T follicular helper cell (primary cell): ENCODE data around the gene TC2N.
"Not testable (repeated sequence)": the region's sequence is repeated elsewhere in the genome, so short reads cannot be mapped to it uniquely, and the experiment has no call there.

ENCODE experiments used
- DNase-seq: peaks from one replicate; pipeline ENCODE4 v3.0.0-alpha.2; 2020; ENCODE audit warnings: low read depth

Gene TC2N

GRCh38 chr14:91835197-91835919 is 32.0 kb downstream of the TC2N start:
- no peak for DNase-seq

GRCh38 chr14:91834571-91834970 is 32.8 kb downstream of the TC2N start:
- DNase-seq, result no peak

GRCh38 chr14:91831337-91831736 is 36.0 kb downstream of the TC2N start:
- no peak for DNase-seq

GRCh38 chr14:91830777-91831176 is 36.6 kb downstream of the TC2N start:
- DNase-seq, result no peak

DNA sequence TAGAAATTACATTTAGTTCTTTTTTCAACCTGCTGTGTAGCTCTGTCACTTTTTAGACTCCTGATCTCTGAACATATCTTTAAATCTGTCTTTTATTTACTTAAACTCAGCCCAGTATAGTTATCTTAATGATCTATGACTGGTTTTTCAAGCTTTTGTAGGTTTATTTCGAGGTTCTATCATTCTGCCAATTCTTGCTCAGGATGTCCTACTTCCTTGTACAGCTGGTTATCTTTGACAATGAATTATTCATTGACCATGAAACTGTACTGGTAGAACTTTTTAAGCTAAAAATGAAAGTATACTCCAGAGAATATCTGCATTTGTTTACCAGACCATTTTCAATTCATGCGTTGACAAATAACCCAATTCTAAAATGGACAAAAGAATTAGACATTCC is 37.8 kb downstream of the TC2N start:
- DNase-seq, result no peak

GRCh38 chr14:91827746-91828145 is 39.6 kb downstream of the TC2N start:
- DNase-seq, result no peak

- no peak for DNase-seq
Measured at GRCh38 chr14:91817566-91818325, 49.6 kb downstream of the TC2N start.

GRCh38 chr14:91814317-91814716 is 53.0 kb downstream of the TC2N start:
- DNase-seq, result no peak

DNA sequence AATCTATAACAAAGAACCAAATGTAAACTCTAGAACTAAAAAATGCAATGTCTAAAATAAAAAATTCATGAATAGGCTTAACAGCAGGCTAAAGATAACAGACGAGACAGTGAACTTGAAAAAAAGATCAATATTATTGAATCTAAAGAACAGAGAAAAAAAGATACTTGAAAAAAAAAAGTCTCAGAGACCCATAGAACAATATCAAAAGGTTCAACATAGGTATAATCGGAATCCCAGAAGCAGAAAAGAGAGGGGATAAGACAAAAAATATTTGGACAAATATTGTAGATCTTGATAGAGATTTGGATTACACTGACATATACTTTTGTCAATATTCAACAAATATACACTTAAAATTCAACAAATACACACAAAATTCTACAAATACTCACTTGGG is 56.6 kb downstream of the TC2N start:
- DNase-seq, result no peak

DNA sequence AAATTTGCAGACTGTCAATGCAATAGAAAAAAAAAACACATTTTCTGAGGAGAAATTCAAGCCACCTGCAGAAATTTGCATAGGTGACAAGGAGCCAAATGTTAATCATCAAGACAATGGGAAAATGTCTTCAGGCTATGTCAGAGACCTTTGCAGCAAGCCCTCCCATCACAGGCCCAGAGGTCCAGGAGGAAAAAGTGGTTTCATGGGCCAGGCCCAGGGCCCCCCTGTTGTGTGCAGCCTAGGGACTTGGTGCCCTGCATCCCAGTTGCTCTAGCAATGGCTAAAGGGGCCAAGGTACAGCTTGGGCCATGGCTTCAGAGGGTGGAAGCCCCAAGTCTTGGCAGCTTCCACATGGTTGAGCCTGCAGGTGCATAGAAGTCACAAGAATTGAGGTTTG is 60.6 kb downstream of the TC2N start:
- no peak for DNase-seq

DNA sequence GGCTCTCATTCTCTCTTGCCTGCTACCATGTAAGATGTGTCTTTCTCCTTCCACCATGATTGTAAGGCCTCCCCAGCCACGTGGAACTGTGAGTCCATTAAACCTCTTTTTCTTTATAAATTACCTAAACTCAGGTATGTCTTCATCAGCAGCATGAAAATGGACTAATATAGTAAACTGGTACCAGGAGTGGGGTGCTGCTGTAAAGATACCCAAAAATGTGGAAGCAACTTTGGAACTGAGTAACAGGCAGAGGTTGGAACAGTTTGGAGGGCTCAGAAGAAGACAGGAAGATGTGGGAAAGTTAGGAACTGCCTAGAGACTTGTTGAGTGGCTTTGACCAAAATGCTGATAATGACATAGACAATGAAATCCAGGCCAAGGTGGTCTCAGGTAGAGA is 61.2 kb downstream of the TC2N start:
- not testable (repeated sequence) for DNase-seq

GRCh38 chr14:91805659-91806058 is 61.7 kb downstream of the TC2N start:
- DNase-seq, result no peak

GRCh38 chr14:91801358-91801757 is 66.0 kb downstream of the TC2N start:
- no peak for DNase-seq

DNA sequence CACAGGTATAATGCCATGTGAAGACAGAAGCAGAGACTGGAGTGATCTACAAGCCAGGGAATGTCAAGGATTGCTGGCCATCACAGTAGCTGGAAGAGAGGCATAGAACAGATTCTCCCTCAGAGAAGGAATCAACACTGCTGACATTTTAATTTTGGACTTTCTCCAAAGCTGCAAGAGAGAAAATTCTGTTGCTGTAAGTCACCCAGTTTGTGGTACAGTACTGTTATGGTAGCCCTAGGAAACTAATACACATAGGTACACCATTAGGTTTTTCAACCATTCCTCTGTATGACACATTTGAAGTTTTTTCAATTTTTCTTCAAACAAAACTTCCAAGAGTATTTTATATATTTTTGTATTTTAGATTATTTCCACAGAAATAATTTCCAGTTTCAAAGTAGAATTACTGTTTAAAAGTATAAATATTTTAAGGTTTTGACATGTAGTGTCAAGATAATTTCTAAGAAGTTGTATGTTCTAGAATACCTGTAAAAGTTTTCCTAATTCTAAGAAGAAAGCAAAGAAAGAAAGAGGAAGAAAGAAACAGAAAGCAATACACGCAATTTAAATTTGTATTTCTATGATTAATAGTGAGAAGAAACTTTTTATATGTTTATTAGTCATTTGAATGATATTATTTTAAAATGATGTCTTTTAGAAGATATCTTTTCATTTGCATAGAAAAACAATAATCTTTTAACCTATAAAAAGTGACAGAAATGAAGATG is 70.6 kb downstream of the TC2N start:
- no peak for DNase-seq

DNA sequence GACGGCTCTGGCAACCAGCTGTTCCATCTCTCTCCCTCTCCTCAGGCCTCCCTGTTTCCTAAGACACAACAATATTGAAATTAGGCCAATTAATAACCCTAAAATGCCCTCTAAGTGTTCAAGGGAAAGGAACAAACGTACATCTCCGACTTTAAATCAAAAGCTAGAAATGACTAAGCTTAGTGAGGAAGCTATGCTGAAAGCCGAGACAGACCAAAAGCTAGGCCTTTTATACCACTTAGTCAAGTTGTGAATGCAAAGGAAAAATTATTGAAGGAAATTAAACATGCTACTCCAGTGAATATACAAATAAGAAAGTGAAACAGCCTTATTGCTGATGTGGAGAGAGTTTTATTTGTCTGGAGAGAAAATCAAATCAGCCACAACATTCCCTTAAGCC is 73.6 kb downstream of the TC2N start:
- DNase-seq, result no peak

DNA sequence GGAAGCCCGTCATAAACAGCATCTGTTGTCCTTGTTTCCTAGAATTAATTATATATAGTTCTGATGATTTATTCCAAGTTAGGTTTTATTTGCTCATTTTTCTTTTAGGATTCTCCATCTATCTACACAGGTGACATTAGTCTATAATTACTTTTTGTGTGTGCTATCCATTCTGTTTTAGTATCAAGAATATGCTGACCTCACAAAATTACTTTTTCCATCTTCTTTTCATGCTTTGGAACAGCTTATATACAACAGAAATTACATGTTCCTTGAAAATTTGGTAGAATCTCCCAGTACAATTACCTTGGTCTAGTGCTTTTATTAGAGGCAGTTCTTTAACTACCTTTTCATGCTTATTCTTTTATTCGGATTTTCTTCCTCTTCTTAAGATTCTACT is 81.1 kb downstream of the TC2N start:
- DNase-seq, result no peak

DNA sequence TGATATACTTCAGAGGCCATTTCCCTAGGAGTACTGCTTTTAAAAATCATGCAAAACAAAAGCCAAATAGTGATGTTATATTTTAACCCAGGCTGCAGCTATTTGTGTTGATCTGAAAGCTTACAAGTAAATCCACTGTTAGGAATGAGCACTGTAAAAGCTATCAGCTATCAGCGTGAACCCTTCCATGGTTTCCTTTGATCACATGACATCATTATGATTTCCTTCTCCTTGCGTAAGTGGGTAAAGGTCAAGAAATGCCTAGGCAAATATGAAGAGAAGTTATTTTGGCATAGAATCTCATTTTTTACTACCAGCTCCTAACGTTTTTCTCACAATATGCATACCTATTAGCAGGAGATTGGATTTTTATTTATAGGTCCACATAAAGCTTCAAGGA is 86.9 kb downstream of the TC2N start:
- DNase-seq, result no peak

DNA sequence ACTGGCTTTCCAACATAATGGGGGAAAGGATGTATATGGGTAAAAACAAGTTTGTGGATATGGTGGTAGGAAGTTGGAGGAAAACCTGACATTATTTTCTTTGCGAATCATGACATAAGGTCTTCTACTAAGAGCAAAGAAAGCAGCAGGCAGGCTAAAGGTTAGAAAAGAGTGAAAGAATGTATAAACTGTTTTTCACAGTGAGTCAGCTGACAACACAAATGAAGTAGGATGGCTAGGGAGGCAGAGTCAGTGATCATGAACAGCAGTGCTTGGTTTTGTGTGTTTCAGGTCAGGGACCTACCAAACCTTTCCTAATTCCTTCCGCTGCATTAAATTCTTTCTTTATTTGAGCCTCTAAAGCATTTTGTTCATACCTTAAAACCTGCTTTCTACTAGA is 89.1 kb downstream of the TC2N start:
- DNase-seq, result no peak

DNA sequence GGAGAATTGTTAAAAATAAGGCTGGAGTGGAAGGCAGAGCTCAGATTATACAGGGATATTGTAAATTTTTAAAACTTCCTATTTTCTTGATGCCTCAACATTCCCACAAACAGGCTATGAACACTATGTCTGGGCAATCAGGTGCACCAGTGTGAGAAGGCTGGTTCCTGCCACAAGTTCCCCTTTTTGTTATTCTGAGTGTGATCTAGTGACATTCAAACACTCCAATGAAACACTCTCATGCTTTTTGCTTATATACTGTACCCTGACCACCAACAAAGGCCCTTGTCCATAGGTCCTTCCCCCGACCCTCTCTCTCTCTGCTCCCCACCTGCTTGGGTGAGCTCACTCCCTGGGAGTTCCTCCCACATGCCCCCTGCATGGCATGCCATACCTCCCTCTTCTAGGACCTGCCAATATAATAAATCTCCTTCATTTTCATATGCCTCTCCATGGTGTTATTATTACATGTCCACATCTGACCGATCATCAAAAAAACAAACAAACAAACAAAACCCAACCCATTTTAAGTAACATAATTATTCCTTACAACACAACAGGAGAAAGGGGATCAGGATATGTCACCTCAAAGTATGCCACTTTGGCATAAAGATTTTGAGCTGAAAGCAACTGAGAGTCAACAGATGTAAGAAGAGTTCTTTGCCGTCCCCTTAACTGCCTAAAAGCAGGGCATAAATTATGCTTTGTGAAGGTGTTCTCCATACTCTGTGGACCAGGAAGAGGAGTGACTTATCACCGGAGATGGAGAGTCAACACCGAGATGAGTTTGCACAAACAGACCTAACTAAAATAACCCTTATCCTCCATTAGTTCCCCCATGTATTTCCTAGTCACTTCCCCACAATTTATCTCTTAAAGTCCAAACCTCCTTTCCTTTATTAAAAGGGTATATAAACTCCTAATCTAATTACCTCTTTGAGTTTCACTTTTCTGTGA is 92.9 kb downstream of the TC2N start:
- no peak for DNase-seq

GRCh38 chr14:91770185-91770584 is 97.2 kb downstream of the TC2N start:
- DNase-seq, result no peak

- no peak for DNase-seq
Measured at GRCh38 chr14:91755570-91756295, 111.6 kb downstream of the TC2N start.
